GM10248 (cell line): Measurements from ENCODE around the gene AKT2.

ENCODE experiments used
- CTCF ChIA-PET: fragments of 300-600 bp; sonication (Branson Sonifier 250); formaldehyde crosslinking; extraction: SDS; loops from one replicate; lab custom pipeline; 2021; ENCODE audit warnings: antibody characterized with exemption; lab: Yijun Ruan, JAX
- POLR2A ChIA-PET: fragments of 350-650 bp; sonication (Branson Sonifier 250); formaldehyde crosslinking; extraction: SDS; loops from one replicate; lab custom pipeline; 2020; ENCODE audit warnings: antibody characterized with exemption; lab: Yijun Ruan, JAX
- DNase-seq: peaks from one replicate; pipeline ENCODE4 v3.0.0; 2012; ENCODE audit errors: extremely low spot score
- TF ChIP-seq, protein P1 (sequence below): IDR thresholded peaks from 2 replicates; pipeline ENCODE4 v1.5.1; 2012; ENCODE audit warnings: mild to moderate bottlenecking, low read depth; ENCODE audit errors: extremely low read depth, missing control alignments, control extremely low read depth

Gene AKT2

DNA sequence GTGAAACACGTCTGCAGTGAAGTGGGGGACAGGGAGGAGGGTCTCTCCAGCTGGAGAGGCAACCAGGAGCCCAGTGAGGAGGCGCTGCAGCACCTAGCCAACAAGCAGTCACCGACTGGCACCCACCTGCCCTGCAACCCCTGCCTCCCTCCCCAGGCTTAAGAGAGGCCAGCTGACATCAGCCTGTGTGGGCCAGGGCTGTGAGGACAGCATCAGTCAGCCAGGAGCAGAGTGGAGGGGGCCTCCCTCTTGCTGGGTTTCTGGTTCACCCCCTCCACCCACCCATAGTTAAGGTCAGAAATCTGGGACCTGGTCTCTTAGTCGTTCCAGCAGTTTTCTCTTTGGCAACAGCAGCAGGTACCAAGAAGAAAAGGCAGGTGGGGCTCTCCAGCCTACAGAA is 33.2 kb downstream of the AKT2 start:
- POLR2A ChIA-PET, result no interaction called here
- CTCF ChIA-PET, result interaction anchor here (1.2 to 1.6 kb wide), 2 partner anchors 20 to 25 kb away, joined by 3 to 4 read pairs; no protein-coding TSS in a partner anchor
- TF ChIP-seq, protein P1, sequence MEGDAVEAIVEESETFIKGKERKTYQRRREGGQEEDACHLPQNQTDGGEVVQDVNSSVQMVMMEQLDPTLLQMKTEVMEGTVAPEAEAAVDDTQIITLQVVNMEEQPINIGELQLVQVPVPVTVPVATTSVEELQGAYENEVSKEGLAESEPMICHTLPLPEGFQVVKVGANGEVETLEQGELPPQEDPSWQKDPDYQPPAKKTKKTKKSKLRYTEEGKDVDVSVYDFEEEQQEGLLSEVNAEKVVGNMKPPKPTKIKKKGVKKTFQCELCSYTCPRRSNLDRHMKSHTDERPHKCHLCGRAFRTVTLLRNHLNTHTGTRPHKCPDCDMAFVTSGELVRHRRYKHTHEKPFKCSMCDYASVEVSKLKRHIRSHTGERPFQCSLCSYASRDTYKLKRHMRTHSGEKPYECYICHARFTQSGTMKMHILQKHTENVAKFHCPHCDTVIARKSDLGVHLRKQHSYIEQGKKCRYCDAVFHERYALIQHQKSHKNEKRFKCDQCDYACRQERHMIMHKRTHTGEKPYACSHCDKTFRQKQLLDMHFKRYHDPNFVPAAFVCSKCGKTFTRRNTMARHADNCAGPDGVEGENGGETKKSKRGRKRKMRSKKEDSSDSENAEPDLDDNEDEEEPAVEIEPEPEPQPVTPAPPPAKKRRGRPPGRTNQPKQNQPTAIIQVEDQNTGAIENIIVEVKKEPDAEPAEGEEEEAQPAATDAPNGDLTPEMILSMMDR, result no peak
- no peak for DNase-seq

DNA sequence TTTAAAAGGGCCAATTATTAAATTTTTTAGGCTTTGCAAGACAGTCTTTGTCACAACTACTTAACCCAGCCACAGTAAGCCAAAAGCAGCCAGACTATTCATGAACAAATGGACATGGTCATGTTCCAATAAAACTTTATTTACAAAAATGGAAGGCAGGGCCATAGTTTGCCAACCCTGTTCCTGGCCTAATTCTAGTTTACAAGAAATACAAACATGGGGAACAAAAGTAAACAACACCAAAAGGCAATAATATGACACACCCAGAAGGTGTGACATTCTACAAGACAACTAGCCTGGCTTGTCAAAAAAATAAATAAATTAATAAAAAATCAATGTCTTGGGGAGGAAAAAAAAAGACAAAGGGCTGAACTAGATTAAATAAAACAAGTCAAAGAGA is 33.9 kb downstream of the AKT2 start:
- ChIA-PET POLR2A (no interaction called here), CTCF (no interaction called here)
- TF ChIP-seq, protein P1, result no peak
- no peak for DNase-seq

DNA sequence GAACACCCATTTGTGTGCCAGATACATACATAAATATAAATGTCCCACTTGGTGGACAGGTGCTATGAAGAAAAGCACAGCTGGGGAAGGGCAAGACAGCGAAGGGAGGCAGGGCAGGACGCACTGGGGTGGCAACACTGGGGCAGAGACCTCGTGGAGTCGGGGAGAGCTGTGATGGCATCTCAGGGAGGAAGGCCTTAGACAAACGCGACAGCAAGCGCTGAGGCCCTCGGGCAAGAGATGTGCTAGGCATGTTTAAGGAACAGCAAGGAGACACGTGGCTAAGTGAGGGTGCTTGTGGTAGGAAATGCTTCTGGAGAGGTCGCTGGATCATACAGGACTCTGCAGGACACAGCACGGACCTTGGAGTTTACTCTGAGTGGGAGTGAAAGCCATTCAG is 35.4 kb downstream of the AKT2 start:
- CTCF ChIA-PET, result interaction anchor here (1.4 kb wide), 1 partner anchor 13 kb away, joined by 3 read pairs; no protein-coding TSS in a partner anchor
- DNase-seq, result no peak
- POLR2A ChIA-PET, result no interaction called here
- TF ChIP-seq, protein P1, result no peak

DNA sequence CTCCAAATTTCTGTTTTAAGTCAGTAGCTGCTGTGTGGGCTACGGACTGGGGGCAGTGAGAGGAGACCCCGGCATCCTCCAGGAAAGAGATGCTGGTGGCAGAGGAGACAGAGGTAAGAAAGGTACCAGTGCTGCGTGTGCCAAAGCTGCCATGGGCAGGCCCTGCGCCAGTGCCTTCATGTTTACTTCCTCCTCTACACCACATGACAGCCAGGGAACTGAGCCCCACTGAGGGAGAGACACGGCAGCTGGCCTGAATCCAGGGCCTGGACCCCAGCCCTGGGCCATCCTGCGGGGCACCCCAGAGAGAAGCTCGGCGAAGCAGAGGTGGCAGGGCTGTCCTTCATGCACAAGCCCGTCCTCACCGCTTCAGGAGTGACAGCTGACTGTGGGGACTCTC is 35.9 kb downstream of the AKT2 start:
- DNase-seq, result no peak
- TF ChIP-seq, protein P1, result no peak
- CTCF ChIA-PET, result interaction anchor here (1.2 to 1.4 kb wide), 2 partner anchors 14 to 215 kb away, joined by 3 read pairs; no protein-coding TSS in a partner anchor
- POLR2A ChIA-PET, result no interaction called here

DNA sequence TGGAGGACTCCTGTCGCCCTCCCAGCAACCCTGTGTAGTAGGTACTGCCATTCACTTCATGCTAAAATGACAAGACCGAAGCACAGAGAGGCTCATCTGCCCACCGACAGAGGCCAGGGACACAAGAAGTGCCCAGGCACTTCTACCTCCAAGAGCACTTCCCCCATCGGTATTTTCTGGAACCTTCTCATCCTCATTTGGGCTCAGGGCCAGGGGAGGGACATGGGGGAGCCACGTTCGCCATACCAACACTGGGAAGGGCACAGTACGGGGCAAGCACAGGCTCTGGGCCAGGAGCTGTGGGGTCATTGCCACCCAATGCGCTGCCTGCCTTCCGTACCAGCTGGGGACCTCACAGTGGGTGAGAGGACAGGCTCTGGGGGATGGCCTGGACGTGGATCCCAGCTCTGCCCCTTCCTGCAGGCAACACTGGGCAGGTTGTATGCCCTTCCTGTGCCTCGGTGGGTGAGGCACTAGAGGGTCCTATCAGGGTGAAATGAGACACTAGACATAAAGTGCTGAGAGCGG is 37.3 kb downstream of the AKT2 start:
- POLR2A ChIA-PET, result no interaction called here
- CTCF ChIA-PET, result interaction anchor here (1.2 to 1.7 kb wide), 2 partner anchors 82 to 217 kb away, joined by 3 to 4 read pairs; no protein-coding TSS in a partner anchor
- DNase-seq, result no peak
- TF ChIP-seq, protein P1, result no peak

DNA sequence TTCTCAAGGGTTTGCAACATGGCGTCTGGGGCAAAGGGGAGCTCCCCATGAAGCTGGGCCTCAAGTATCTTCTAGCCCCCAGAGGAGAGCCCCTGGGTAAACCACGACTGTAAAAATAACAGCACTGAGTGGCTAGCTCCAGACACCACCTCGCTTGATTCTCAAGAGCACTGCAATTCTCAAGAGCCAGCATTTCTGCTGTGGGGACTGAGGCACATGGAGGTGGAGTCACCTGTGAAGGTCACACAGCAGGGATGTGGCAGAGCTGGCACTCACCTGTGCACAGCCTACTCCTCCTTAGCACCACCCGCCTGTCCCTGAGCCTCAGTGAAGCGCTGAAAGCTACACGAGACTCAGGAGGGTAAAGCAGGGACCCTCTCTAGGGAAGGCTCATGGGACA is 38.0 kb downstream of the AKT2 start:
- CTCF ChIA-PET, result interaction anchor here (0.8 to 2.4 kb wide), 5 partner anchors 11 to 108 kb away, joined by 3 to 5 read pairs (median 3); no protein-coding TSS in a partner anchor
- DNase-seq, result no peak
- POLR2A ChIA-PET, result no interaction called here
- TF ChIP-seq, protein P1, result no peak
